ENCODE measurements around the gene NTRK2. TPM values are rescaled to one million over a fixed set of nuclear protein-coding genes. Genes with fewer than 3 reads are reported as not detected.

Gene NTRK2
- total and polyA plus RNA-seq, 3 donors from 2014 or later: 5.3 to 10.8 (median 5.6) TPM

- TF ChIP-seq CTCF (IDR thresholded peaks at IDR 0.05) (no peak), POLR2A (IDR thresholded peaks at IDR 0.05) (no peak)
Measured at GRCh38 chr9:84990850-84991513, 321.5 kb downstream of the NTRK2 start.

GRCh38 chr9:84991514-84991870, 322.0 kb downstream of the NTRK2 start:
- no peak for DNase-seq
- TF ChIP-seq POLR2A (IDR thresholded peaks at IDR 0.05): no peak
- no peak for TF ChIP-seq CTCF (IDR thresholded peaks at IDR 0.05)
- H3K27me3 ChIP-seq: no peaks in the 10 kb centered on the region
- no peak overlapping the region for H3K4me3 ChIP-seq
- intact Hi-C loops (cut with DNase I; ENCODE audit: low total_unique reads): no loop called here
- H3K4me1 ChIP-seq: no peaks in the 10 kb centered on the region
- no peak overlapping the region for H3K27ac ChIP-seq
- WGBS, 2 donors: 75 to 80% methylated on average over 7 of the region's 7 CpGs
- no peaks in the 10 kb centered on the region for H3K9me3 ChIP-seq
- no peaks in the 10 kb centered on the region for H3K36me3 ChIP-seq (ENCODE audit: low read depth, missing control alignments)

More at GRCh38 chr9:84990850-84991513, 321.5 kb downstream of the NTRK2 start:
- DNase-seq: no peak
- intact Hi-C loops (cut with DNase I; ENCODE audit: low total_unique reads): no loop called here
- no peaks in the 10 kb centered on the region for H3K27me3 ChIP-seq
- no peaks in the 10 kb centered on the region for H3K9me3 ChIP-seq
- no peak overlapping the region for H3K4me3 ChIP-seq
- H3K27ac ChIP-seq: no peak overlapping the region
- WGBS, 2 donors: 88 to 89% methylated on average over 13 of the region's 13 CpGs
- no peaks in the 10 kb centered on the region for H3K36me3 ChIP-seq (ENCODE audit: low read depth, missing control alignments)
- no peaks in the 10 kb centered on the region for H3K4me1 ChIP-seq

- H3K27me3 ChIP-seq: no peaks in the 10 kb centered on the region
Measured at GRCh38 chr9:84992381-84992780, 322.9 kb downstream of the NTRK2 start.

GRCh38 chr9:84993105-84993504, 323.6 kb downstream of the NTRK2 start:
- no peaks in the 10 kb centered on the region for H3K4me1 ChIP-seq
- intact Hi-C loops (cut with DNase I; ENCODE audit: low total_unique reads): no loop called here
- 75 to 86% methylated on average over 1 of the region's 1 CpG for WGBS, 2 donors
- H3K27ac ChIP-seq: no peak overlapping the region
- DNase-seq: no peak
- no peaks in the 10 kb centered on the region for H3K36me3 ChIP-seq (ENCODE audit: low read depth, missing control alignments)
- TF ChIP-seq POLR2A (IDR thresholded peaks at IDR 0.05) (no peak), CTCF (IDR thresholded peaks at IDR 0.05) (no peak)
- no peaks in the 10 kb centered on the region for H3K27me3 ChIP-seq
- no peak overlapping the region for H3K4me3 ChIP-seq
- H3K9me3 ChIP-seq: no peaks in the 10 kb centered on the region

More at GRCh38 chr9:84992381-84992780, 322.9 kb downstream of the NTRK2 start:
- intact Hi-C loops (cut with DNase I; ENCODE audit: low total_unique reads): no loop called here
- 59 to 79% methylated on average over 3 of the region's 3 CpGs for WGBS, 2 donors
- Histone ChIP-seq H3K27ac (no peak overlapping the region), H3K4me1 (no peaks in the 10 kb centered on the region), H3K4me3 (no peak overlapping the region), H3K9me3 (no peaks in the 10 kb centered on the region), H3K36me3 (ENCODE audit: low read depth, missing control alignments) (no peaks in the 10 kb centered on the region)
- DNase-seq: no peak
- TF ChIP-seq POLR2A (IDR thresholded peaks at IDR 0.05) (no peak), CTCF (IDR thresholded peaks at IDR 0.05) (no peak)

GRCh38 chr9:84996029-84996428, 326.5 kb downstream of the NTRK2 start:
- TF ChIP-seq POLR2A (IDR thresholded peaks at IDR 0.05) (no peak), CTCF (IDR thresholded peaks at IDR 0.05) (no peak)
- intact Hi-C loops (cut with DNase I; ENCODE audit: low total_unique reads): no loop called here
- Histone ChIP-seq H3K36me3 (ENCODE audit: low read depth, missing control alignments) (no peaks in the 10 kb centered on the region), H3K9me3 (no peaks in the 10 kb centered on the region), H3K27me3 (no peaks in the 10 kb centered on the region), H3K27ac (no peak overlapping the region), H3K4me1 (no peaks in the 10 kb centered on the region), H3K4me3 (no peak overlapping the region)
- DNase-seq: no peak
- WGBS, 2 donors: 44 to 52% methylated on average over 4 of the region's 4 CpGs
